ENCODE data around the gene FAM78A.

GRCh38 chr9:131288217-131288616 is 11.9 kb upstream of the FAM78A start:
- TF ChIP-seq POLR2A (IDR thresholded peaks at IDR 0.05; ENCODE audit: low read length) (no peak), GATA1 (IDR thresholded peaks at IDR 0.05; ENCODE audit: low read depth, low read length) (no peak)

Measured in erythroblast (primary cell).